HEK293 (cell line): ENCODE data around the gene GRIP1.

Experiments used
- CTCF ChIA-PET: fragments of 350-600 bp; formaldehyde crosslinking; extraction: SDS; loops from one replicate; lab custom pipeline; 2021; ENCODE audit warnings: antibody characterized with exemption; lab: Yijun Ruan, JAX
- POLR2A ChIA-PET: fragments of 300-600 bp; formaldehyde crosslinking; extraction: SDS; loops from one replicate; lab custom pipeline; 2020; ENCODE audit warnings: antibody characterized with exemption, inconsistent platforms; lab: Yijun Ruan, JAX
- H3K27ac ChIP-seq: fragments of 200-500 bp; sonication (Bioruptor generic); 2 replicates; pipeline ENCODE4 v1.5.1; 2014; ENCODE audit warnings: low read depth, low read length, control low read depth, inconsistent platforms; ENCODE audit errors: extremely low read depth
- H3K36me3 ChIP-seq, 2 experiments: fragments of 200-500 bp in 1 of 2; sonication (Bioruptor generic) in 1 of 2; 1 replicate in 1 of 2; 2 replicates in 1 of 2; pipeline ENCODE4 v1.5.1; 2014 to 2017; ENCODE audit warnings: inconsistent platforms in 2 of 2, low read length in 2 of 2; ENCODE audit not compliant: control insufficient read depth in 2 of 2, insufficient read depth in 1 of 2
- H3K4me1 ChIP-seq: fragments of 200-500 bp; sonication (Bioruptor generic); 2 replicates; pipeline ENCODE4 v1.5.1; 2014; ENCODE audit warnings: mild to moderate bottlenecking, low read length, inconsistent platforms; ENCODE audit not compliant: control insufficient read depth, insufficient read depth
- H3K4me3 ChIP-seq: 2 replicates; pipeline ENCODE4 v1.5.1; 2011; ENCODE audit warnings: low read depth, mild to moderate bottlenecking, control low read depth, low read length, moderate library complexity
- H3K9me3 ChIP-seq: fragments of 200-500 bp; sonication (Bioruptor generic); 2 replicates; pipeline ENCODE4 v1.5.1; 2014; ENCODE audit warnings: low read depth, low read length, inconsistent platforms; ENCODE audit not compliant: control insufficient read depth, insufficient read depth
- GLI4 ChIP-seq: fragments of 450-650 bp; formaldehyde crosslinking; IDR thresholded peaks from 2 replicates; pipeline ENCODE4 v1.5.1; 2016; ENCODE audit warnings: missing biosample characterization, missing genetic modification characterization
- GLIS2 ChIP-seq: fragments of 450-650 bp; formaldehyde crosslinking; IDR thresholded peaks from 2 replicates; pipeline ENCODE4 v1.5.1; 2016; ENCODE audit warnings: missing biosample characterization, missing genetic modification characterization
- KLF9 ChIP-seq: fragments of 450-650 bp; formaldehyde crosslinking; IDR thresholded peaks from 2 replicates; pipeline ENCODE4 v1.5.1; 2016; ENCODE audit warnings: missing biosample characterization, missing genetic modification characterization, low read depth
- PATZ1 ChIP-seq: fragments of 450-650 bp; formaldehyde crosslinking; IDR thresholded peaks from 2 replicates; pipeline ENCODE4 v1.5.1; 2016; ENCODE audit warnings: missing biosample characterization, missing genetic modification characterization
- PBX3 ChIP-seq: sonication (generic); formaldehyde crosslinking; IDR thresholded peaks from 2 replicates; pipeline ENCODE4 v1.8.1; 2022; ENCODE audit warnings: mild to moderate bottlenecking, moderate library complexity, missing genetic modification reagents
- PRDM6 ChIP-seq: fragments of 450-650 bp; formaldehyde crosslinking; IDR thresholded peaks from 2 replicates; pipeline ENCODE4 v1.5.1; 2017; ENCODE audit warnings: missing biosample characterization, missing genetic modification characterization
- RBAK ChIP-seq: fragments of 450-650 bp; formaldehyde crosslinking; IDR thresholded peaks from 2 replicates; pipeline ENCODE4 v1.5.1; 2016; ENCODE audit warnings: missing biosample characterization, missing genetic modification characterization
- SCRT1 ChIP-seq: fragments of 450-650 bp; formaldehyde crosslinking; IDR thresholded peaks from 2 replicates; pipeline ENCODE4 v1.5.1; 2016; ENCODE audit warnings: missing biosample characterization, missing genetic modification characterization, borderline replicate concordance
- SETDB1 ChIP-seq: IDR thresholded peaks from one replicate; pipeline ENCODE4 v1.6.1; 2017; ENCODE audit warnings: mild to moderate bottlenecking, low read length, moderate library complexity, mixed read lengths; ENCODE audit not compliant: insufficient read length
- ZBTB17 ChIP-seq: fragments of 450-650 bp; formaldehyde crosslinking; IDR thresholded peaks from 2 replicates; pipeline ENCODE4 v1.5.1; 2016; ENCODE audit warnings: missing biosample characterization, missing genetic modification characterization
- ZBTB49 ChIP-seq: fragments of 450-650 bp; formaldehyde crosslinking; IDR thresholded peaks from 2 replicates; pipeline ENCODE4 v1.5.1; 2016; ENCODE audit warnings: missing biosample characterization, missing genetic modification characterization, low read depth
- ZBTB7A ChIP-seq: fragments of 450-650 bp; formaldehyde crosslinking; IDR thresholded peaks from 2 replicates; pipeline ENCODE4 v1.5.1; 2016; ENCODE audit warnings: low read depth, missing biosample characterization, missing genetic modification characterization
- ZFP41 ChIP-seq: fragments of 450-650 bp; formaldehyde crosslinking; IDR thresholded peaks from 2 replicates; pipeline ENCODE4 v1.5.1; 2016; ENCODE audit warnings: missing biosample characterization, missing genetic modification characterization, borderline replicate concordance
- ZNF114 ChIP-seq: fragments of 450-650 bp; formaldehyde crosslinking; IDR thresholded peaks from 2 replicates; pipeline ENCODE4 v1.5.0; 2017; ENCODE audit warnings: missing biosample characterization, missing genetic modification characterization
- ZNF155 ChIP-seq: fragments of 450-650 bp; formaldehyde crosslinking; IDR thresholded peaks from 2 replicates; pipeline ENCODE4 v1.5.1; 2016; ENCODE audit warnings: missing biosample characterization, missing genetic modification characterization
- ZNF202 ChIP-seq: fragments of 450-650 bp; formaldehyde crosslinking; IDR thresholded peaks from 2 replicates; pipeline ENCODE4 v1.5.1; 2016; ENCODE audit warnings: missing biosample characterization, missing genetic modification characterization, borderline replicate concordance
- ZNF248 ChIP-seq: fragments of 450-650 bp; formaldehyde crosslinking; IDR thresholded peaks from 2 replicates; pipeline ENCODE4 v1.5.1; 2017; ENCODE audit warnings: missing biosample characterization, missing genetic modification characterization
- ZNF404 ChIP-seq: fragments of 450-650 bp; formaldehyde crosslinking; IDR thresholded peaks from 2 replicates; pipeline ENCODE4 v1.5.1; 2017; ENCODE audit warnings: missing biosample characterization, missing genetic modification characterization
- ZNF433 ChIP-seq: fragments of 450-650 bp; formaldehyde crosslinking; IDR thresholded peaks from 2 replicates; pipeline ENCODE4 v1.5.1; 2016; ENCODE audit warnings: missing biosample characterization, missing genetic modification characterization, low read depth
- ZNF548 ChIP-seq: fragments of 450-650 bp; formaldehyde crosslinking; IDR thresholded peaks from 2 replicates; pipeline ENCODE4 v1.5.1; 2016; ENCODE audit warnings: missing biosample characterization, missing genetic modification characterization
- ZNF571 ChIP-seq: fragments of 450-650 bp; formaldehyde crosslinking; IDR thresholded peaks from 2 replicates; pipeline ENCODE4 v1.5.0; 2017; ENCODE audit warnings: missing biosample characterization, missing genetic modification characterization
- ZNF580 ChIP-seq: fragments of 450-650 bp; formaldehyde crosslinking; IDR thresholded peaks from 2 replicates; pipeline ENCODE4 v1.5.1; 2016; ENCODE audit warnings: missing biosample characterization, missing genetic modification characterization
- ZNF777 ChIP-seq: fragments of 450-650 bp; formaldehyde crosslinking; IDR thresholded peaks from 2 replicates; pipeline ENCODE4 v1.5.1; 2017; ENCODE audit warnings: missing biosample characterization, missing genetic modification characterization, borderline replicate concordance
- TF ChIP-seq, protein P1 (sequence below): IDR thresholded peaks from 2 replicates; pipeline ENCODE4 v1.6.1; 2011; ENCODE audit warnings: mild to moderate bottlenecking, low read depth, low read length, borderline replicate concordance

The GRIP1 gene

GRCh38 chr12:66668311-66668710 lies 10.6 kb downstream of the GRIP1 start:
- ChIA-PET CTCF (interaction anchor here (1.1 kb wide), 1 partner anchor 10 kb away, joined by 3 read pairs; the partner anchor contains the start of gene GRIP1), POLR2A (no interaction called here)
- peak; percentile 61 for TF ChIP-seq PRDM6
- no peak for TF ChIP-seq ZBTB7A
- TF ChIP-seq, all 188 proteins: peak for 1

GRCh38 chr12:66667906-66668305 lies 11.0 kb downstream of the GRIP1 start:
- CTCF ChIA-PET, result interaction anchor here (1.1 kb wide), 1 partner anchor 10 kb away, joined by 3 read pairs; the partner anchor contains the start of gene GRIP1
- H3K9me3 ChIP-seq, result no peaks in the 10 kb centered on the region

More at GRCh38 chr12:66668311-66668710, 10.6 kb downstream of the GRIP1 start:
- no peak overlapping the region for H3K4me3 ChIP-seq
- H3K27ac ChIP-seq, result no peak overlapping the region
- no peaks in the 10 kb centered on the region for H3K9me3 ChIP-seq
- H3K36me3 ChIP-seq, result no peaks in the 10 kb centered on the region
- peaks cover 7% of the 10 kb centered on the region for H3K4me1 ChIP-seq

DNA sequence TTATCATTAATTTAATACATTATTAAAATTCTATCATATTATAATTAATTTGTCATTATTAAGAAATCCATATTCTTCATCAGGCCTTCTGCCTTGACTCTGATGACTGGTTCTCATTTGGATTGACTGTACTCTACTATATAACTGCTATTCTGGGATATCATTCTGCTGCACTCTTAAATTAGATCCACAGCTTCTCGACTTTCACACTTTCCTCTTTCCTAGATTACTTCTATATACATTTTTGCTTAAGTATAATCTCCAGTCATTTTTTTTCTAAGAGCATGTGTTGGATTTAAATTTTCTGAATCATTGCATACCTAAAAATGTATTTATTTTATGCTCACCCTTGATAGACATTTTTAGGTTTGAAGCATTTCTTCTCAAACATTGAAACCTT lies 12.4 kb downstream of the GRIP1 start:
- H3K36me3 ChIP-seq, result no peaks in the 10 kb centered on the region
- CTCF ChIA-PET, result interaction anchor here (0.6 to 0.7 kb wide), 3 partner anchors 28 to 254 kb away, joined by 3 to 5 read pairs (median 3); no protein-coding TSS in a partner anchor
- POLR2A ChIA-PET, result no interaction called here
- no peak overlapping the region for H3K27ac ChIP-seq
- H3K4me3 ChIP-seq, result no peak overlapping the region
- H3K9me3 ChIP-seq, result no peaks in the 10 kb centered on the region
- peaks cover 9% of the 10 kb centered on the region for H3K4me1 ChIP-seq
- TF ChIP-seq GLI4 (tag by site-specific recombination), result no peak
- TF ChIP-seq PBX3 (CRISPR knock-in tag), result no peak
- TF ChIP-seq ZNF404 (tag by site-specific recombination), result no peak
- TF ChIP-seq SETDB1, result no peak
- TF ChIP-seq ZBTB17 (tag by site-specific recombination), result no peak
- no peak for TF ChIP-seq ZNF155 (tag by site-specific recombination)
- no peak for TF ChIP-seq ZFP41
- no peak for TF ChIP-seq ZNF248 (tag by site-specific recombination)
- TF ChIP-seq SCRT1 (tag by site-specific recombination), result no peak
- TF ChIP-seq ZNF114 (tag by site-specific recombination), result no peak
- no peak for TF ChIP-seq GLIS2
- TF ChIP-seq ZNF580 (tag by site-specific recombination), result no peak
- TF ChIP-seq ZNF433 (tag by site-specific recombination), result no peak
- TF ChIP-seq PATZ1 (tag by site-specific recombination), result no peak

More at GRCh38 chr12:66667906-66668305, 11.0 kb downstream of the GRIP1 start:
- TF ChIP-seq ZNF571 (tag by site-specific recombination) (no peak), KLF9 (tag by site-specific recombination) (no peak), ZNF433 (tag by site-specific recombination) (no peak), ZNF548 (tag by site-specific recombination) (no peak), ZNF777 (tag by site-specific recombination) (no peak), ZBTB49 (tag by site-specific recombination) (no peak), RBAK (tag by site-specific recombination) (no peak), ZNF202 (no peak)
- TF ChIP-seq, protein P1, sequence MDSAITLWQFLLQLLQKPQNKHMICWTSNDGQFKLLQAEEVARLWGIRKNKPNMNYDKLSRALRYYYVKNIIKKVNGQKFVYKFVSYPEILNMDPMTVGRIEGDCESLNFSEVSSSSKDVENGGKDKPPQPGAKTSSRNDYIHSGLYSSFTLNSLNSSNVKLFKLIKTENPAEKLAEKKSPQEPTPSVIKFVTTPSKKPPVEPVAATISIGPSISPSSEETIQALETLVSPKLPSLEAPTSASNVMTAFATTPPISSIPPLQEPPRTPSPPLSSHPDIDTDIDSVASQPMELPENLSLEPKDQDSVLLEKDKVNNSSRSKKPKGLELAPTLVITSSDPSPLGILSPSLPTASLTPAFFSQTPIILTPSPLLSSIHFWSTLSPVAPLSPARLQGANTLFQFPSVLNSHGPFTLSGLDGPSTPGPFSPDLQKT, result no peak
- no peak overlapping the region for H3K4me3 ChIP-seq
- H3K36me3 ChIP-seq, result no peaks in the 10 kb centered on the region
- POLR2A ChIA-PET, result no interaction called here
- no peak overlapping the region for H3K27ac ChIP-seq
- peaks cover 7% of the 10 kb centered on the region for H3K4me1 ChIP-seq
